ENCODE measurements around the gene XIRP1. TPM values are rescaled to one million over a fixed set of nuclear protein-coding genes. Genes with fewer than 3 reads are reported as not detected.

Gene XIRP1

GRCh38 chr3:39137435-39137936, 54.9 kb downstream of the XIRP1 start:
- Histone ChIP-seq H3K9ac (ENCODE audit: low read depth, low read length) (no peak overlapping the region), H3K9me3 (replicated peaks; ENCODE audit: low read length) (no peaks in the 10 kb centered on the region), H3K27me3 (ENCODE audit: control insufficient read depth, insufficient read depth, low read length) (no peaks in the 10 kb centered on the region), H3K4me1 (ENCODE audit: control insufficient read depth, insufficient read depth, low read length) (peaks cover 13% of the 10 kb centered on the region), H3K4me3 (ENCODE audit: low read length) (no peak overlapping the region), H3K36me3 (ENCODE audit: insufficient read depth, low read length) (peaks cover 13% of the 10 kb centered on the region), H3K4me2 (ENCODE audit: low read length) (no peak overlapping the region)

- H3K27me3 ChIP-seq (ENCODE audit: control insufficient read depth, insufficient read depth, low read length): no peaks in the 10 kb centered on the region
- no peaks in the 10 kb centered on the region for H3K9me3 ChIP-seq (replicated peaks; ENCODE audit: low read length)
- H3K4me1 ChIP-seq (ENCODE audit: control insufficient read depth, insufficient read depth, low read length): peaks cover 6% of the 10 kb centered on the region
- no peak overlapping the region for H3K4me2 ChIP-seq (ENCODE audit: low read length)
- H3K4me3 ChIP-seq (ENCODE audit: low read length): no peak overlapping the region
- peaks cover 6% of the 10 kb centered on the region for H3K36me3 ChIP-seq (ENCODE audit: insufficient read depth, low read length)
- H3K9ac ChIP-seq (ENCODE audit: low read depth, low read length): no peak overlapping the region
These were observed 55.6 kb downstream of the XIRP1 start for GRCh38 chr3:39136533-39137434.

- H3K4me2 ChIP-seq (ENCODE audit: low read length): no peak overlapping the region
- H3K36me3 ChIP-seq (ENCODE audit: insufficient read depth, low read length): no peaks in the 10 kb centered on the region
- H3K9me3 ChIP-seq (replicated peaks; ENCODE audit: low read length): no peaks in the 10 kb centered on the region
- no peaks in the 10 kb centered on the region for H3K27me3 ChIP-seq (ENCODE audit: control insufficient read depth, insufficient read depth, low read length)
- no peak overlapping the region for H3K9ac ChIP-seq (ENCODE audit: low read depth, low read length)
- no peak overlapping the region for H3K4me3 ChIP-seq (ENCODE audit: low read length)
- H3K4me1 ChIP-seq (ENCODE audit: control insufficient read depth, insufficient read depth, low read length): no peaks in the 10 kb centered on the region
These were observed 57.1 kb downstream of the XIRP1 start for GRCh38 chr3:39135170-39135805.

GRCh38 chr3:39134305-39134704, 58.1 kb downstream of the XIRP1 start:
- no peak overlapping the region for H3K4me3 ChIP-seq (ENCODE audit: low read length)
- H3K36me3 ChIP-seq (ENCODE audit: insufficient read depth, low read length): no peaks in the 10 kb centered on the region
- H3K9me3 ChIP-seq (replicated peaks; ENCODE audit: low read length): no peaks in the 10 kb centered on the region
- no peaks in the 10 kb centered on the region for H3K4me1 ChIP-seq (ENCODE audit: control insufficient read depth, insufficient read depth, low read length)
- H3K9ac ChIP-seq (ENCODE audit: low read depth, low read length): no peak overlapping the region
- no peaks in the 10 kb centered on the region for H3K27me3 ChIP-seq (ENCODE audit: control insufficient read depth, insufficient read depth, low read length)
- no peak overlapping the region for H3K4me2 ChIP-seq (ENCODE audit: low read length)

GRCh38 chr3:39133822-39134221, 58.6 kb downstream of the XIRP1 start:
- Histone ChIP-seq H3K36me3 (ENCODE audit: insufficient read depth, low read length) (no peaks in the 10 kb centered on the region), H3K4me2 (ENCODE audit: low read length) (no peak overlapping the region), H3K4me1 (ENCODE audit: control insufficient read depth, insufficient read depth, low read length) (no peaks in the 10 kb centered on the region), H3K27me3 (ENCODE audit: control insufficient read depth, insufficient read depth, low read length) (no peaks in the 10 kb centered on the region), H3K4me3 (ENCODE audit: low read length) (no peak overlapping the region), H3K9me3 (replicated peaks; ENCODE audit: low read length) (no peaks in the 10 kb centered on the region), H3K9ac (ENCODE audit: low read depth, low read length) (no peak overlapping the region)

Small RNA genes lying within 50 kb of the gene (small RNA-seq; reads per million reads assigned to genes)
- not detected for gene RF00017

All from skeletal muscle satellite cell (primary cell).